ENCODE measurements around the gene ALK.

The ALK gene

GRCh38 chr2:29196792-29197788 lies 724.3 kb downstream of the ALK start:
- peak; percentile 24 for DNase-seq (ENCODE audit: low read depth)

DNA sequence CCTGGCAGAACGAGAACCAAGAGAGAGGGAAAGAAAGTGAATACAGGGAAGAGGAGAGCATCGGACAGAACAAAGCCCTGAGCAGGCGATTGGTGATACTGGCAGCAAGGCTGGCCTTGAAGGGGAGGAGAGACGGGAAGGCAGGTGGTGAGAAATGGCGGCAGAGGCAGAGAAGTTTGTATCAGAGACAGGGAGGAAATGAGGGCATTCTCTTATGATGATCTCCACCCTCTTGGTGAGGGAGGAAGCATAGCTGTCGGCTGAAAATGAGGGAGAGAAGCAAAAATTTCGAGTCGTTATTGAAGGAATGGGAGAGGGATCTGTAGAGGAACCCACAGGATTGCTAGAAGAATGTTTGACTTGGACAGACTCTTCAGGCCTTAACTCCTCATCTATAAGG lies 725.6 kb downstream of the ALK start:
- DNase-seq (ENCODE audit: low read depth): no peak

GRCh38 chr2:29193681-29194080 lies 727.7 kb downstream of the ALK start:
- no peak for DNase-seq (ENCODE audit: low read depth)

GRCh38 chr2:29193111-29193510 lies 728.3 kb downstream of the ALK start:
- no peak for DNase-seq (ENCODE audit: low read depth)

- no peak for DNase-seq (ENCODE audit: low read depth)
These were observed 728.9 kb downstream of the ALK start for GRCh38 chr2:29192526-29192925.

GRCh38 chr2:29191817-29192216 lies 729.6 kb downstream of the ALK start:
- no peak for DNase-seq (ENCODE audit: low read depth)

DNA sequence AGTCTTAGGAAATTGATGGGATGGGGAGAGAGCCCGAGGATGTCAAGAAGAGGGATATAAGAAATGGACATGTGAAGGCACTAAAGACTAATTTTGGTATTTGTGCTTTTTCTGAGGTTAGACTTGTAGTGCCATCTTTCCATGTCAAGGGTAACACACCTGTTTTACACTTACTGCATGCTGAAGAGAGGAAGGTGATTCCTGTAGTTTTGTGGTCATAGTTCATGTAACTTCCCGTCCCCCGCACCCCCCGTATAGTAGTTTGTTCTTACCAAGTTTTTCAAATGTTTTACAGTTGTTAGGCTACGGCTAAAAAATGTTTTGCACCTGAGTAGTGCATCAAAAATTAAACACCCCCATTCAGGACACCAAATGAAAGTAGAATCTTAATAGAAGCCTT lies 732.3 kb downstream of the ALK start:
- DNase-seq (ENCODE audit: low read depth): no peak

DNA sequence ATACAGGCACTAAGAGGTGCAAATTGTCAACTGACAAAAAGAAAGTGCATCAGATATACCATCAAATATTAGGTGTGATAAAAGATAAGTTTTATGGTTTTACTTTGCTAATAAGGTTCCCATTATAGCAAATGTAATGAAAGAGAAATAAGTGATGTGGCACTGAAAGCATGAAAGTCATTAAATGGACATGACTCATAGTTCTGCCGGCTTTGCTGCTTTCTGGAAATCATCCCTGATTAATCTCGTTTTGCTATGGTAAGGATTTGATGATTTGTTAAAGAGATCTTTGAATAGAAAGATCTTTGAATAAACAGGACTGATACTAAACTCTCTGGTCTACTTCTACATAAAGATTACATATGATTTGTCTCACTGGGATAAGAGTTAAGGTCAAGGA lies 733.5 kb downstream of the ALK start:
- peak; percentile 21 for DNase-seq (ENCODE audit: low read depth)

GRCh38 chr2:29186817-29187216 lies 734.6 kb downstream of the ALK start:
- no peak for DNase-seq (ENCODE audit: low read depth)

DNA sequence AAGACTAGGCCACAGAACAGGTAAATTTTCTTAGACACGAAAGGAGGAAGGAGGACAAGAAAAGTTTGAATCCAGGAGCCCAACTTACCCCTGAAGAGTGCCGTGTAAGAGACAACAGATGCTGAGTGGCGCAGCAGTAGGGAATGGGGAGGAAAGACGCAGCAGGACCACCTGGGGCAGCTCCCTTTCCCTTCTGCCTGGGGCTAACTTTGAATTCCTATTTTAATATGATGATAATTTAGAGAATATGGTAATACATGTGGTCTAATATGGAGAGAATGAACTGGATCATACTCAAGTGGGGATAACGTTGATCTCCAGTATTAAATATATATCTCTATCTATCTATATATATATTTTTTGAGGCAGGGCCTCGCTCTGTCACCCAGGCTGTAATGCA lies 736.9 kb downstream of the ALK start:
- no peak for DNase-seq (ENCODE audit: low read depth)

DNA sequence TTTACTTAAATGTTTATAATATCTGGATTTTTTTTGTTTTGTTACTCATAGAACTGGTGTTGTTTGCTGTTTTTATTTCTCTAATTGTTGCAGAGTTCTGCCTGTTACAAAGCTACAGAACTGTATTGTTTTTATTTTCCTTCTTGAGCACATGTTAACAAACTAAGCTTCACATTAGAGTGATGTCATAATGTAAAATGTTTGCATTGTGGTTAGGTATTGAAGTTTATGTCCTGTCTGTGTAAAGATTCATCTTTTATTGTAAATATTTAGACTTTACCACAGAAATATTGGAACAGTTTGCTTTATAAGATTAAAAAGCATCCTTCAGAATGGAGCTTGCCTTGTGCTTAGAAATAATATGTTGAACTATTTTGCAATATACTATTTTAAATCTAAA lies 738.5 kb downstream of the ALK start:
- DNase-seq (ENCODE audit: low read depth): no peak

GRCh38 chr2:29182334-29182733 lies 739.1 kb downstream of the ALK start:
- DNase-seq (ENCODE audit: low read depth): no peak

DNA sequence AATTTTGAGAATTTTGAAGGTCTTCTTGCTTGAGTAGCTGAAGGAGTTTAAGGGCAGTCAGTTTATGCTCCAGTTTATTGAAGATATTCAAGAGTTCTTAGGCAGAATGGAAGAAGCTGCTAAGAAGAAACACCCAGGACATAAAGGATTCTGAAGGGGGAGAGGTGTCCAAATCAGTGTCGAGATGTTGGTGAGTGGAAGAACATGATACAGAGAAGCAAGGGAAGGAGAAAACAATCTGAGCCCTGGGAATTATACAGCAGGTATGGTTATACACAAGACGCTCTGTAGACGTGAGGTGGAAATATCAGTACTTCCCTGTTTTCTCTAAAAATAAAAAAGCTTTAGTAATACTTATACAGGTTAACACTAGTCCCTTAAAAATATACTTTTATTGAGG lies 746.0 kb downstream of the ALK start:
- no peak for DNase-seq (ENCODE audit: low read depth)

DNA sequence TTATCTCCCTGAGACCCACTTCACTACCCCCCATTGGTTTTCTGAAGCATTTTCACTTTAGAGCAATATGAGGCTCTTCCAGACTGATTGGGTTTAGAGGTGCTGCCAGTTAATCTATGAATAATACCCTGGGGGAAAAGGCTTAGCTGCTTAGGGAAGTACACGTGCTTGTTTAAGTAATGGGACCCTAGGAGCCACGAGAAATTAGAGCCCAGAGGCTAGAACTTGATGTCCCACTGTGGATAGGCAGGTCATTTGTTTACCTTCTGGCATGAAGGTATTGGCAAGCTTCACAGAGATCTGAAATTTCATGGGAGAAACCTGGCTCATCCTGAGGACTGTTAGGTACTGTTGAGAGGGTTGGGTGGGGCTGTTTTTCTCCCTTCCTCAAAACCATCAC lies 746.4 kb downstream of the ALK start:
- no peak for DNase-seq (ENCODE audit: low read depth)

GRCh38 chr2:29166242-29167039 lies 754.9 kb downstream of the ALK start:
- DNase-seq (ENCODE audit: low read depth): peak; percentile 38

GRCh38 chr2:29165362-29166241 lies 755.8 kb downstream of the ALK start:
- DNase-seq (ENCODE audit: low read depth): peak; percentile 87

GRCh38 chr2:29164091-29164846 lies 757.1 kb downstream of the ALK start:
- DNase-seq (ENCODE audit: low read depth): no peak

DNA sequence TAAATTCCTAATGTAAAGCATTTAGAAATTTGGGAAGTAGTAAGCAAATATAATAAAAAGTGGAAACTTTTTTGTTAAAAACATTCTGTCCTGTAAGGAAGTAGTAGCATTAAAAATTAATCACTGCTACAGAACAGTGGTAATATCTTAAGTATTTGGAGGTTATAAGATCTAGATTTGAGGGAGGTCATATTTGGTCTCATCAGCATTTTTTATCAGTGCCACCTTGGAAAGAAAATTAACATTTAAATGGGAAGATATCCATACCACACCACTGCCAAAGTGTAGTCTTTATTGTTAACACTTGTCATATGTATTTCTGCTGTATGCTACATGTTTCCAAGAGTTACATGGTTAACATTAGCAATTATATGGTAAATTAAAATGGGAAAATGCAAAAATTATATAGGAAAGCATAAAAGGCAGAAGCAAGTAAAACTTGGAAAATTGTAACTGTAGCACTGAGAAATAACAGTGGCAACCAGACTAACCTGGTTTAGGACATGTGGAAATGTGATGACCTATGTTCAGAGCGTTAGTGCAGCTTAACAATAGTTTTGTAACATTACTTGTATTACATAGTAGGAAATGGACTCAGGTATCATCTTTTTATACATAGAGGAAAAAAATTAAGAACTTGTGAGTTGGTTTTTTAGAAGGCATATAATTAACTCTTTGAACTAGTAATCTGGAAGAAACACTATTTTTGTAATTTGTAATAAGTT lies 759.0 kb downstream of the ALK start:
- DNase-seq (ENCODE audit: low read depth): no peak

GRCh38 chr2:29160184-29160583 lies 761.2 kb downstream of the ALK start:
- DNase-seq (ENCODE audit: low read depth): no peak

DNA sequence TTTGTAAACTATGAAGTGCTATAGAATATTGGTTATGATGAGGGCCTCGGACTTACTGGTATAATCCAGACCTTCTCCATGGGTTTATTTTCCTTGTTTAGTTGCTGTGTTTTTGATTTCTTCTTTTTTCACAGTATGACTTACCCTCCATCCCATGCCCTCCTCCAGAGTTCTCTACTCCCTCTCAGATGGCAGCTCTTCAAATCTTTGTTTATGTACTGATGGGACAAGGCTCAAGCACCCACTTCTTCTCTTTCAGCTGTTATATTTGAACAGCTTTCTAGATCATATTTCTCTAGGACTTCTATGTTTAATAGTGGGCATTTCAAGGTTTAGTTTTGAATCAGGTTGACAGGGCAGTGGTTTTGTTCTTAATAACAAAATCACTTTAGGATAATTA lies 762.3 kb downstream of the ALK start:
- no peak for DNase-seq (ENCODE audit: low read depth)

GRCh38 chr2:29157131-29157530 lies 764.3 kb downstream of the ALK start:
- DNase-seq (ENCODE audit: low read depth): no peak

Data from fibroblast of gingiva (primary cell).